ENCODE measurements around the gene C17orf75.

GRCh38 chr17:32299580-32300164, 42.3 kb downstream of the C17orf75 start:
- TF ChIP-seq, protein P1, sequence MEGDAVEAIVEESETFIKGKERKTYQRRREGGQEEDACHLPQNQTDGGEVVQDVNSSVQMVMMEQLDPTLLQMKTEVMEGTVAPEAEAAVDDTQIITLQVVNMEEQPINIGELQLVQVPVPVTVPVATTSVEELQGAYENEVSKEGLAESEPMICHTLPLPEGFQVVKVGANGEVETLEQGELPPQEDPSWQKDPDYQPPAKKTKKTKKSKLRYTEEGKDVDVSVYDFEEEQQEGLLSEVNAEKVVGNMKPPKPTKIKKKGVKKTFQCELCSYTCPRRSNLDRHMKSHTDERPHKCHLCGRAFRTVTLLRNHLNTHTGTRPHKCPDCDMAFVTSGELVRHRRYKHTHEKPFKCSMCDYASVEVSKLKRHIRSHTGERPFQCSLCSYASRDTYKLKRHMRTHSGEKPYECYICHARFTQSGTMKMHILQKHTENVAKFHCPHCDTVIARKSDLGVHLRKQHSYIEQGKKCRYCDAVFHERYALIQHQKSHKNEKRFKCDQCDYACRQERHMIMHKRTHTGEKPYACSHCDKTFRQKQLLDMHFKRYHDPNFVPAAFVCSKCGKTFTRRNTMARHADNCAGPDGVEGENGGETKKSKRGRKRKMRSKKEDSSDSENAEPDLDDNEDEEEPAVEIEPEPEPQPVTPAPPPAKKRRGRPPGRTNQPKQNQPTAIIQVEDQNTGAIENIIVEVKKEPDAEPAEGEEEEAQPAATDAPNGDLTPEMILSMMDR (IDR thresholded peaks at IDR 0.05): no peak
- no peak for TF ChIP-seq POLR2A (IDR thresholded peaks at IDR 0.05)
